Measurements from ENCODE around the gene CTSC.

Gene CTSC

DNA sequence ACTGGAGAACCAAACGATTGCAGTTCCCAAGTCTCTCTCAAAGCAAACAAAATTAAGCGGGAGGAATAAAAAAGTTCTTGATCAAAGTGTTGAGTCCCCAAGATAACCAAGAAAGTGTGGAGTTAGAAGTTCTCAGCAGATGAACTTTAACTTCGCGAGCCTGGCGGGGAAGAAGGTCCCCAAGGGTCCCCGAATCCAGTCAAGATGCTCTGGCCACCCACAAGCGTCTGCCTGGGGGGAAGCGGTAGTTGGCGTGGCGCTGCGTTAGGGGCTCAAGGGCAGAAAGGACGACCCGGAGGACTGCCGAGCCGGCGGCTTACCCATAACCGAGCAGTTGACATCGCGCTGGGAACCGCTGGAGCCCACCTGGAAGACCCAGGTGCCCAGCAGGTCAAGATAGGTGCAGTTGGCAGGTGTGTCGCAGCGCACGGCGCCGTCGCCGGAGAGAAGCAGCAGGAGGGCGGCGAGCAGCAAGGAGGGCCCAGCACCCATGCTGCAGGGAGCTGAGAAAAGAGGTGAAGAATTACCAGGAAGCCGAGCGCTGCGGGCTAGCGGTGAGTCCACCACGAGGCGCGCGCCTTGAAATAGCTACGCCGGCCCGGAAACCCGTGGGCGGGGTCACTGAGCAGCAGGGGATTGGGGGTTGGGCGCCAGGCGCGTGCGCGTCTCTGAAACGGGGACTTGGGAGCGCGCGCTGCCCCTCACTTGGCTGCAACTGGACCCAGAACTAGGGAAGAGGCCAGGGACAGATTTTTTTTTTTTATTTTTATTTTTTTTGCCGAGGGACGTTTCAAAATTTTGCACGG lies at the start of gene CTSC:
CTSC (minus strand) TSS at position 556 of the 806 bp plus-strand sequence; CDS start at position 492, 64 bp downstream.
- DNase-seq, result peak; percentile 94

DNA sequence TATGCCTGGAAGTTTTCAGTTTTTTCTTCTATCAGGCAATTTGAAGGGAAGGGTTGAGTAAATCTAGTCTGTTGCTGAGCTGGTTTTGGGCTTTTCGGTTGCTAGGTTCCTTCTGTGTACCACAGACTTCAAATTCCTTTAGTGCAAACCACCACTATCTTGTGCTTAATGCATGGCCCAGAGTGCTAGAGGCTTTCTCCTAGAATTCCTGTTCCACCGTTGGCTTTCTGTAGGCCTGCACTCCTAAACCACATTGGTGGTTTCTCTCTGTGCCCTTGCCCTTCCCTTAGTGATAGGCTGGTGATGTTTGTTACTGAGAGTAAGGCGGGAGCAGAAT lies 47.1 kb upstream of the CTSC start:
- DNase-seq, result no peak

DNA sequence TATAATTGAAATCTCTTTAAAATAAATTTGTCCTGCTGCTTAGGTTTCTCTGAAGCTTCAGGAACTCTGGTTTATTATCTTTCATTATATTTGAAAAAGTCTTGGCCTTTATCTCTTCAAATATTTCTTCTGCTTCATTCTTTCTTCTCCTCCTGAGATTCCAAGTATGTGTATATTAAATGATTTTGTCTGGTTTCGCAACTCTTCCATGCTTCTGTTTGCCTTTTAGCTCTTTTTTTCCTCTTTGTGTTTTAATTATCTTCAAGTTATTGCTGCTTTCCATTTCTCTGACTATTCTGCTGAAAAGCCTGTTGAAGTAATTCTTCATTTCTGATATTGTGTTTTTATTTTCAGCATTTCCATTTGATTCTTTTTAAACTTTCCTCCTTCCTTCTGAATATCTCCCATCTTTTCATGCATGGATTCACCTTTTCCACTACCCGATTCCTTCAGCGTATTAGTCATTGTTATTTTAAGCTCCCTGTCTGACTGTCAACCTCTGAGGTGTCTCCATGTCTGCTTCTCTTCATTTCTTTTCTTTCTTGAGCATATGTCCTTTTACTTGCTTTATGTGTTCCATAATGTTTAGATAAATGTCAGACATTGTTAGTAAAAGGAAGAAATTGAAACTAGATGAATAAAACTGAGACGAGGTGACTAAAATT lies 46.6 kb upstream of the CTSC start:
- DNase-seq, result no peak

GRCh38 chr11:88383447-88383846 lies 45.9 kb upstream of the CTSC start:
- DNase-seq, result no peak

DNA sequence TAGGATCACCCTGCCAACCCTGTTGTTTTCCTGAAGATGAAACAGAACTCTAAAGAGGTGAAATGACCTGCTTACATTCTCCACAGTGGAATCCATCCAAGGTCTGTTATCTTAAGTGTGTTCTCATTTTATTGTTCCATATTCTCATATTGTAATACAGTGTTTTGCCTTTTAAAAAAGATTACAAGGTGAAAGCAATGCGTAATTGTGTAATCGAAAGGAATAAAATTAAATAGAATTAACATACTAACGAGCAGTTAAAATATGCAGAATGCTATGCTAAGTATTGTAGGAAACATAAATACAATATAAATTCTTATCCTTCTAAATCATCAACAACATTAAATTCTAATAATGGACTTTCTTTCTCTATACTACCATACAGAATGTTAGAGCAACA lies 41.6 kb upstream of the CTSC start:
- no peak for DNase-seq

- no peak for DNase-seq
Measured at GRCh38 chr11:88378422-88379066, 41.0 kb upstream of the CTSC start.

- DNase-seq, result no peak
Measured at GRCh38 chr11:88377646-88378045, 40.1 kb upstream of the CTSC start.

DNA sequence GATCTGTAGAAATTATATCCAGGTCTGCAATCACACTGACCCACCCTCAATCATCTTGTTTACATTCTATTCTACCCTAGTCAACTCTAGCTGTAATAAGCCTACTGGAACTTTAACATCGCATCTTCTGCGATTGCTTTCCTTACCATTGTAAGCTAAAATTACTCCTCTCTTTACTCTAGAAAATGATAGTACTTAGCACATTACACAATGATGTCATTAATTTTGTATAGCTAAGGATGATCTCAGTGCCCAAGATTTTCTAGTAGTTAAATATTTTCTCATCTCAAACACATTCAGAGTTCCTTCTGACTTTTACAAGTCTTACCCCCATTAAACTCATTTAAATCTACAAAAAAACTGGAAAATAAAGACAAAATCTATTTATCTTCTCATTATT lies 39.6 kb upstream of the CTSC start:
- DNase-seq, result no peak

DNA sequence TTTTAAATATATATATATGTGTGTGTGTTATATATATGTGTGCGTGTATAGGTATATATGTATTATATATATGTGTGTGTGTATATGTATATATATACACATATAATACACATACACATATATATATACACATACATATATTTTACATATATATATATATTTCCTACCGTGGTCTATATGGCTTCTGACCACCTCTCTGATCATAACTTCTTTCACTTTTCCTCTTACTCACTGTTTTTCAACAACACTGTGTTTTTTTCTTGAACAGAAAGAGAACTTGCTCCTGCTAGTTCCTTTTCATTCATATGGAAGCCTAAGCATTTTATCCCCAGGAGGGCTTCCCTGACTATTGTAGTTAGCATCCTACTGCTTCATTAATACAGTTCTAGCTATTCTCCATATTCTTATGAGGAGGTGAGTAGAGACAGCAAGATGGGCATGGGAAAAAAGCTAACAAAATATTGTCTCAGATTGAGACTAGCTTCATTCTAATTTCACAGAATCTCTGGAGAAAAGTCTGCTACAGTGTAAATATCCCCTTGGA lies 38.5 kb upstream of the CTSC start:
- no peak for DNase-seq

GRCh38 chr11:88370782-88371181 lies 33.2 kb upstream of the CTSC start:
- no peak for DNase-seq

DNA sequence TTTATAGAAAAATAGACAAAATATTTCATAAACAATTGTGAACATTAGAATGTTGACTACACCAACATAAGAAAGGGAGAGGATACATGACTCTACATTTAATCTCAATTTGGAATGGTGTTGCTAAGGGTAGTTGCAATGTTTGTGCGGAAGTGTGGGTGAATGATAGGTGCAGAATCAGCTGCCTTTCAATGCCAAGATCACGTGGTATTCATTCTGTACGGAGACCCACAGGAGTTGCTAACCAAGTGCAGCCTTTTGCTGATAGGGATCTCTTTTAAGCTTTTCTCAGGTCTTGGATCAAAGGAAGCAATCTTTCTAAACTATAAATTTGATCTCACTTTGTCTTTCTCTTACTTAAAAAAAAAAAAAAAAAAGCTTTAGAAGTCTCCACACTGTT lies 29.8 kb upstream of the CTSC start:
- DNase-seq, result no peak

- no peak for DNase-seq
Measured at GRCh38 chr11:88363648-88364065, 26.1 kb upstream of the CTSC start.

- DNase-seq, result no peak
Measured at GRCh38 chr11:88363004-88363403, 25.5 kb upstream of the CTSC start.

- no peak for DNase-seq
Measured at GRCh38 chr11:88360141-88360540, 22.6 kb upstream of the CTSC start.

GRCh38 chr11:88359541-88359940 lies 22.0 kb upstream of the CTSC start:
- no peak for DNase-seq

GRCh38 chr11:88359114-88359513 lies 21.6 kb upstream of the CTSC start:
- no peak for DNase-seq

DNA sequence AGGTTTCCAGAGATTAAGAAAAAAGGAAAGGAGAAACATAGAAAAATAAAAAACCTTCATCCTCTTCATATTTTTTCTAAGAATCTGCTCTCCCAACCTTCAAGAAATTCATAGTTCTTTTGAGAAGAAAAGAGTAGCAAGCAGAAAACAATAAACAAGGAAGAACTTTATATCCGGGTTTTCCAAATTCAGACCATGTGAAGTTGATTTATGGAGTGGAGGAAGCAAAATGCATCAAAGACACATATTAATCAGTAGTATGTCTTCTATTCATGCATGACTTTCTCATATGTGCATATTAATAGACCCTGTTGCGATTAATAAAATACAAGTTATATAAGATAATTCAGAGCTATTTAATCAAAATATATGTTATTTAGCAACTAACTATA lies 20.5 kb upstream of the CTSC start:
- no peak for DNase-seq

DNA sequence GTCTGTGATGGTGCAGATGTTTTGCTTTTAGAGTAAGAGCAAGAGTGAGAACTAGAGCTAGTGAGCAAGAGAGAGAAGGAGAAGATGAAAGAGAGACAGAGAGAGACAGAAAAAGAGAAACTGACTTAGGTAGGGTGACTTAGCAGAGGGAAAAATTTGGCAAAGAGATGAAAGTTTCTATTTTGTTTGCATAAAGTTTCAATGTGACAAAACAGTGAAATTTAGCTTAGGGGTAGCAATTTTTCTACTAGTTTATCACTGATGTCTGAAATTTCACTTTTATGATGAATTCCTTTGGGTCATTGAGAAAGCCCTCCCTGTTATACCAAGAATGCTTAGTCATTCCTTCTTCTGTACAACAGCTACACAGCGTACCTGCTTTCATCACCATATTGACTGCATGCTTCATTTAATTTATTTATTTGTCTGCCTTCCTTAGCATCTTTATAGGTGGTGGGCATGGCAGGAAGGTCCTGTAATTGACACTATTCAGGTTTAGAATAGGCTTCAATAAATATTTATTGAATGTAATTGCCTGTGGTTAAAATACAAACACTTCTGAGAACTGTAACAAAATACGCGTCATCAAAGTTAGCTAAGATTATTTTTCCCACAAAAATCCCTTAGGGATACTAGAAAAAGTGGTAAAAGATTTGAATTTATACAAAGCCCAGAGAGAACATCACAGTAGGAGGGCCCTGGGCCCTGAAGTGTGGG lies 19.9 kb upstream of the CTSC start:
- DNase-seq, result no peak

DNA sequence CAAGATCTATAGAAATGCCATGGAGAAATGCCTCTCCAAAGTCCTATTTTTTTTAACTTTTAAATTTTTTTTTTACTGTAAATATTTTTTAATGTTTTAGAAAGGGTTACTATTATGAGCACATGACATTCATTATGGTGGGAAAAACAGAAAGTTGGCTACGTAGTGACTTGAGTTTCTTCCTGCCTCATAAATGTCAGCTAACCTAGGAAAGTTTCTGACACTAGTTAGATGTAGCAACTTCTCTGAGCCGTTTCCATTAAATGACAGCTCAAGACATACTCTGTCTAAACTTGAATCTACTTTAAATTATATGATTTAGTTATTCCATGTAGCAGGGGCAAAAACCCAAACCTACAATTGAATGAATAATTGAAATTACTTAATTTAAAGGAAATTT lies 18.4 kb upstream of the CTSC start:
- DNase-seq, result no peak

- DNase-seq, result no peak
Measured at GRCh38 chr11:88354912-88355311, 17.4 kb upstream of the CTSC start.

GRCh38 chr11:88353835-88354496 lies 16.4 kb upstream of the CTSC start:
- DNase-seq, result no peak

GRCh38 chr11:88353386-88353785 lies 15.8 kb upstream of the CTSC start:
- DNase-seq, result no peak

DNA sequence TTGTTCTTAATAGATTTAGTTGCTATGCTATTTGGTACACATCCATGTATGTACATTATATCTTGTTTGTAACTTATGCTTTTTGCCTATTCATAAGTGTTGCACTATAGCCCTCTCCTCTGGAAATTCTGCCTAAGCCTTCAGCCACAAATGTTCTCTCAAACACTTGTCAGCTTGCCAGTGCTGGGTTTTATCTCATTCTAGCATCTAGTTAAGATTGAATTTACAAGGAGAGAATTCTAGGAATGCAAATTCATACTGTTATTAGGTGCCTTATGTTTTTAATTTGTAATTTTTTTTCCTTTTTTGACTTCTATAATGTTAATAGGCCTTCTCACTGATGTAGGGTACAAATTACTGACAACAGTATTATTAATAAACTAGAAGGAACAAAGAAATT lies 14.6 kb upstream of the CTSC start:
- no peak for DNase-seq
